Measurements from ENCODE around the gene CPED1. TPM values are rescaled to one million over a fixed set of nuclear protein-coding genes. Genes with fewer than 3 reads are reported as not detected.

Gene CPED1
- total RNA-seq, 1 donor from 2014 or later, result 38.6 TPM

DNA sequence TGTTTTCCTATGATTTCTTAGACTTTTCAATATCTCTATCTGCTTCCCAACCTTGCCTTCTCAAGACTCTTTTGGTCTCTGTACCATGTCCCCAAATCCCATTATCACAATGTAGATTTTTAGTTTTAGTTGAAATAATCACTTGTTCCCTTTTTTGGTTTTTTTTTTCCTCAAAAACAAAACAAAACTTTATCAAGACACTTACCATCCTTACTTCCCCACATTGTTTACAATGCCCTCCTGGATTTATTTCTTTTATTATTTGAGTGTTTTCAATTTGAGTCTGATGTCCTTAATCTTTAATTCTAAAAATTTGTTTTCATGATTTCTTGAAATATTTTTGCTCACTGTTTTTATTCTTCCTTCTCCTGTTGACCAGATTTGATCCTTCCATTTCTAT is 112.6 kb downstream of the CPED1 start:
- no peak for DNase-seq
- no peak for TF ChIP-seq CTCF (IDR thresholded peaks at IDR 0.05)
- Histone ChIP-seq H3K4me3 (no peak overlapping the region), H3K4me1 (no peaks in the 10 kb centered on the region), H3K9me3 (no peaks in the 10 kb centered on the region), H3K27me3 (ENCODE audit: low read depth) (no peaks in the 10 kb centered on the region), H3K27ac (no peak overlapping the region), H3K36me3 (peaks cover 8% of the 10 kb centered on the region)
- intact Hi-C loops (cut with DNase I), result loop anchor here (10.0 kb wide), 1 partner anchor 116 kb away; the partner anchor contains the start of gene CPED1
- no peak for ATAC-seq

DNA sequence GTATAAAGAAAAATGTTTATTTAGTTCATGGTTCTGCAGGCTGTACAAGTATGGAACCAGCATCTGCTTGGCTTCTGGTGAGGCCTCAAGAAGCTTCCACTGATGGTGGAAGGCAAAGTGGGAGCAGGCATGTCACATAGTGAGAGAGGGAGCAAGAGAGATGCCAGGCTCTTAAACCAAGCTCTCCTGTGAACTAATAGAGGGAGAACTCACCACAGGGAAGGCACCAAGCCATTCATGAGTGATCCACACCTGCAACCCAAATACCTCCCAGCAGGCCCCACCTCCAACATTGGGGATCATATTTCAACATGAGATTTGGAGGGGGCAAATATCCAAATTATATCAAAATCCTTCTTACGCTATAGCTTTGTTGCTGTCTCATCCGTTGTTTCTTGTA is 113.1 kb downstream of the CPED1 start:
- TF ChIP-seq CTCF (IDR thresholded peaks at IDR 0.05), result no peak
- peaks cover 8% of the 10 kb centered on the region for H3K36me3 ChIP-seq
- no peak overlapping the region for H3K27ac ChIP-seq
- DNase-seq (no peak), ATAC-seq (no peak)
- no peak overlapping the region for H3K4me3 ChIP-seq
- no peaks in the 10 kb centered on the region for H3K27me3 ChIP-seq (ENCODE audit: low read depth)
- intact Hi-C loops (cut with DNase I), result loop anchor here (10.0 kb wide), 1 partner anchor 117 kb away; the partner anchor contains the start of gene CPED1
- H3K4me1 ChIP-seq, result no peaks in the 10 kb centered on the region
- no peaks in the 10 kb centered on the region for H3K9me3 ChIP-seq

GRCh38 chr7:121102619-121103018 is 114.1 kb downstream of the CPED1 start:
- H3K4me1 ChIP-seq, result no peaks in the 10 kb centered on the region
- TF ChIP-seq CTCF (IDR thresholded peaks at IDR 0.05), result no peak
- no peaks in the 10 kb centered on the region for H3K9me3 ChIP-seq
- H3K27me3 ChIP-seq (ENCODE audit: low read depth), result no peaks in the 10 kb centered on the region
- no peak overlapping the region for H3K4me3 ChIP-seq
- ATAC-seq (peak; percentile 73 to 76), DNase-seq (no peak)
- H3K36me3 ChIP-seq, result peaks cover 8% of the 10 kb centered on the region
- H3K27ac ChIP-seq, result no peak overlapping the region
- intact Hi-C loops (cut with DNase I), result loop anchor here (10.0 kb wide), 1 partner anchor 118 kb away; the partner anchor contains the start of gene CPED1

DNA sequence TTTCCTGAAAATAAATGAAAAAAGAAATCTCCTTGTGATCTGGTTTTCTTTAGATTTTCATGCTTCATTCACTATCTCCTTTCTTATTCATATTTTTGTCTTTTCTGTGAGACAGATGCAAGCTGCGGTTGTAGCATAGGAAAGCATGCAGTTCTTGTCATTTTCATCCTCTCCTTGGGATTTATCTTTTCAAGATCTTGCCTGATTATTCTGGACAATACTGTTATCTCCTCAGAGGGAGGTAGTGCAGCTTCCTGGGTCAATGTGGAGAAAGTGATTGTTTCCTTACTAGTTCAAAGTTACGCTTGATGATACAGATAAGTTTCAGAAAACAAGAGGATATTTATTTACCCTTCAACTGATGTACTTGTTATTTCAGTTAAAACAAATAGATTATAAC is 114.6 kb downstream of the CPED1 start:
- Histone ChIP-seq H3K4me1 (no peaks in the 10 kb centered on the region), H3K9me3 (no peaks in the 10 kb centered on the region), H3K27me3 (ENCODE audit: low read depth) (no peaks in the 10 kb centered on the region), H3K27ac (no peak overlapping the region), H3K4me3 (no peak overlapping the region), H3K36me3 (peaks cover 8% of the 10 kb centered on the region)
- ATAC-seq (no peak), DNase-seq (no peak)
- TF ChIP-seq CTCF (IDR thresholded peaks at IDR 0.05), result no peak
- intact Hi-C loops (cut with DNase I), result loop anchor here (10.0 kb wide), 1 partner anchor 118 kb away; the partner anchor contains the start of gene CPED1

GRCh38 chr7:121103579-121103978 is 115.1 kb downstream of the CPED1 start:
- intact Hi-C loops (cut with DNase I), result loop anchor here (10.0 kb wide), 1 partner anchor 119 kb away; the partner anchor contains the start of gene CPED1

More at GRCh38 chr7:121103579-121103978, 115.1 kb downstream of the CPED1 start:
- ATAC-seq (no peak), DNase-seq (no peak)
- Histone ChIP-seq H3K27me3 (ENCODE audit: low read depth) (no peaks in the 10 kb centered on the region), H3K36me3 (peaks cover 8% of the 10 kb centered on the region), H3K27ac (no peak overlapping the region), H3K4me1 (no peaks in the 10 kb centered on the region), H3K9me3 (no peaks in the 10 kb centered on the region), H3K4me3 (no peak overlapping the region)
- no peak for TF ChIP-seq CTCF (IDR thresholded peaks at IDR 0.05)
